ENCODE data around the gene OR6M1. TPM values are rescaled to one million over a fixed set of nuclear protein-coding genes. Genes with fewer than 3 reads are reported as not detected.
A peak's percentile ranks its signal among the peaks of the same experiment; 100 is the strongest.

Gene OR6M1
- total and polyA plus RNA-seq, 2 experiments from 2014 or later = not detected

DNA sequence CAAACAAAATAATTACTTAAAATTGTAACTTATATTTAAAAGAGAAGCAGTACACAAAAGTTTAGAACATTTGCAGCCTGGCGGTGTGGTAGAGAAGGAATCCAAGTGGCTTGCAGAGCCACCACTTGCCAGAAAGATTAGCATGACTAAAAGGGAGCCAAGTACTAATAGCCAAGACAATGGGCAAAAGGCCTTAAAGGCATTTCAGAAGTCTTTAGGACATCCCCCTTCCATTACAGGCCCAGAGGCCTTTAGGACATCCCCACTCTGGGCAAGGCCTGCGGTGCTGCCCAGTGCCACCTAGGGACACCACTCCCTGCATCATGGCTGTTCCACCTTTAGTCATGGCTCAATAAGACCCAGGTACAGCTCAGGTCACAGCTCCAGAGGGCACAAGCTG lies 46.9 kb upstream of the OR6M1 start:
- TF ChIP-seq POLR2AphosphoS5 (IDR thresholded peaks at IDR 0.05; ENCODE audit: low read depth) (no peak), NANOG (IDR thresholded peaks at IDR 0.05; ENCODE audit: borderline replicate concordance) (peak; percentile 46; the same call in 1 of the 2 replicates)
- no peak overlapping the region for H3K27ac Mint-ChIP-seq
- H3F3A ChIP-seq (replicated peaks; ENCODE audit: low read depth) = no peaks in the 10 kb centered on the region
- H3K4me3 ChIP-seq = no peak overlapping the region
- H3K36me3 ChIP-seq (ENCODE audit: insufficient read depth) = no peaks in the 10 kb centered on the region; the same call in 1 of the 2 replicates
- H3K4me3 Mint-ChIP-seq = no peak overlapping the region
- H3K27ac ChIP-seq (ENCODE audit: low read depth) = no peak overlapping the region
- H4K20me1 ChIP-seq (replicated peaks; ENCODE audit: insufficient read depth) = no peaks in the 10 kb centered on the region
- no peaks in the 10 kb centered on the region; the same call in 1 of the 2 replicates for H3K4me1 ChIP-seq (ENCODE audit: insufficient read depth)
- H3K9me2 ChIP-seq (ENCODE audit: insufficient read depth) = peaks cover 31% of the 10 kb centered on the region
- DNase-seq (ENCODE audit: low spot score) = peak; percentile 39
- H3K4me1 Mint-ChIP-seq = peaks cover 13% of the 10 kb centered on the region
- peaks cover 6% of the 10 kb centered on the region for H3K27me3 Mint-ChIP-seq (ENCODE audit: insufficient read depth, low read depth, poor library complexity)
- no peaks in the 10 kb centered on the region for H3K79me2 ChIP-seq (replicated peaks; ENCODE audit: insufficient read depth)
- peaks cover 24% of the 10 kb centered on the region for H3K9me3 Mint-ChIP-seq
- H3K4me2 ChIP-seq = peak overlapping the region; percentile 44
- peak; percentile 65 for ATAC-seq
- no peaks in the 10 kb centered on the region for H3K27me3 ChIP-seq (ENCODE audit: insufficient read depth)
- H2AFZ ChIP-seq = 0 out of 2 replicates have a peak overlapping the region, but pooled peaks have one; percentile 38
- H3K36me3 Mint-ChIP-seq (ENCODE audit: low read depth) = peaks cover 35% of the 10 kb centered on the region

DNA sequence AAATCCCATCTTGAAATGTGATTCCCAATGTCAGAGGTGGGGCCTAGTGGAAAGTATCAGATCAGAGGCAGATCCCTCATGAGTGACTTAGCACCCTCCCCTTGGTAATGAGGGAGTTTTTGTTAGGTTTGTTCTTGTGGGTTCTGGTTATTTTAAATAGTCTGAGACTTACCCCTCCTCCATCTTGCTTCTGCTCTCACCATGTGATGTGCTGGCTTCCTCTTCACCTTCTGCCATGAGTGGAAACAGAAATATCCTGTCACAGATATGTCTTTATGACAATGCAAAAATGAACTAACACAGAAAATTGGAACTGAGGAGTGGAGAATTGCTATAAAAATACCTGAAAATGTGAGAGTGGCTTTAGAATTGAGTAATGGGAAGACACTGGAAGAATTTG lies 46.2 kb upstream of the OR6M1 start:
- Histone ChIP-seq H3K79me2 (replicated peaks; ENCODE audit: insufficient read depth) (no peaks in the 10 kb centered on the region), H2AFZ (no peak overlapping the region), H3K4me3 (no peak overlapping the region), H3F3A (replicated peaks; ENCODE audit: low read depth) (no peaks in the 10 kb centered on the region), H4K20me1 (replicated peaks; ENCODE audit: insufficient read depth) (no peaks in the 10 kb centered on the region), H3K4me2 (no peak overlapping the region), H3K9me2 (ENCODE audit: insufficient read depth) (peaks cover 29% of the 10 kb centered on the region), H3K27ac (ENCODE audit: low read depth) (no peak overlapping the region), H3K36me3 (ENCODE audit: insufficient read depth) (no peaks in the 10 kb centered on the region; the same call in 1 of the 2 replicates), H3K27me3 (ENCODE audit: insufficient read depth) (no peaks in the 10 kb centered on the region), H3K4me1 (ENCODE audit: insufficient read depth) (no peaks in the 10 kb centered on the region; the same call in 1 of the 2 replicates)
- TF ChIP-seq JUNB (IDR thresholded peaks at IDR 0.05; ENCODE audit: unreplicated experiment) (no peak), EZH2phosphoT487 (IDR thresholded peaks at IDR 0.05; ENCODE audit: unreplicated experiment) (no peak), ZNF114 (CRISPR knock-in tag; IDR thresholded peaks at IDR 0.05) (no peak), STAT1 (IDR thresholded peaks at IDR 0.05; ENCODE audit: unreplicated experiment) (no peak), ZNF331 (CRISPR knock-in tag; IDR thresholded peaks at IDR 0.05; ENCODE audit: low read depth) (no peak)
- TF ChIP-seq, protein P1, sequence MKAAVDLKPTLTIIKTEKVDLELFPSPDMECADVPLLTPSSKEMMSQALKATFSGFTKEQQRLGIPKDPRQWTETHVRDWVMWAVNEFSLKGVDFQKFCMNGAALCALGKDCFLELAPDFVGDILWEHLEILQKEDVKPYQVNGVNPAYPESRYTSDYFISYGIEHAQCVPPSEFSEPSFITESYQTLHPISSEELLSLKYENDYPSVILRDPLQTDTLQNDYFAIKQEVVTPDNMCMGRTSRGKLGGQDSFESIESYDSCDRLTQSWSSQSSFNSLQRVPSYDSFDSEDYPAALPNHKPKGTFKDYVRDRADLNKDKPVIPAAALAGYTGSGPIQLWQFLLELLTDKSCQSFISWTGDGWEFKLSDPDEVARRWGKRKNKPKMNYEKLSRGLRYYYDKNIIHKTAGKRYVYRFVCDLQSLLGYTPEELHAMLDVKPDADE (IDR thresholded peaks at IDR 0.05) = no peak
- TF ChIP-seq, protein P2, sequence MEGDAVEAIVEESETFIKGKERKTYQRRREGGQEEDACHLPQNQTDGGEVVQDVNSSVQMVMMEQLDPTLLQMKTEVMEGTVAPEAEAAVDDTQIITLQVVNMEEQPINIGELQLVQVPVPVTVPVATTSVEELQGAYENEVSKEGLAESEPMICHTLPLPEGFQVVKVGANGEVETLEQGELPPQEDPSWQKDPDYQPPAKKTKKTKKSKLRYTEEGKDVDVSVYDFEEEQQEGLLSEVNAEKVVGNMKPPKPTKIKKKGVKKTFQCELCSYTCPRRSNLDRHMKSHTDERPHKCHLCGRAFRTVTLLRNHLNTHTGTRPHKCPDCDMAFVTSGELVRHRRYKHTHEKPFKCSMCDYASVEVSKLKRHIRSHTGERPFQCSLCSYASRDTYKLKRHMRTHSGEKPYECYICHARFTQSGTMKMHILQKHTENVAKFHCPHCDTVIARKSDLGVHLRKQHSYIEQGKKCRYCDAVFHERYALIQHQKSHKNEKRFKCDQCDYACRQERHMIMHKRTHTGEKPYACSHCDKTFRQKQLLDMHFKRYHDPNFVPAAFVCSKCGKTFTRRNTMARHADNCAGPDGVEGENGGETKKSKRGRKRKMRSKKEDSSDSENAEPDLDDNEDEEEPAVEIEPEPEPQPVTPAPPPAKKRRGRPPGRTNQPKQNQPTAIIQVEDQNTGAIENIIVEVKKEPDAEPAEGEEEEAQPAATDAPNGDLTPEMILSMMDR (conservative IDR thresholded peaks at IDR 0.05; ENCODE audit: low read depth in 2 of 2) = no peak
- Mint-ChIP-seq H3K27me3 (ENCODE audit: insufficient read depth, low read depth, poor library complexity) (peaks cover 6% of the 10 kb centered on the region), H3K4me1 (peaks cover 13% of the 10 kb centered on the region), H3K27ac (peak overlapping the region; percentile 51; the same call in 1 of the 2 replicates), H3K36me3 (ENCODE audit: low read depth) (peaks cover 30% of the 10 kb centered on the region), H3K4me3 (no peak overlapping the region; the same call in 2 of the 3 replicates), H3K9me3 (peaks cover 20% of the 10 kb centered on the region)
- ATAC-seq (no peak), DNase-seq (ENCODE audit: low spot score) (no peak)
